Measurements from ENCODE around the gene LTA.
A peak's percentile ranks its signal among the peaks of the same experiment; 100 is the strongest.

LTA gene

DNA sequence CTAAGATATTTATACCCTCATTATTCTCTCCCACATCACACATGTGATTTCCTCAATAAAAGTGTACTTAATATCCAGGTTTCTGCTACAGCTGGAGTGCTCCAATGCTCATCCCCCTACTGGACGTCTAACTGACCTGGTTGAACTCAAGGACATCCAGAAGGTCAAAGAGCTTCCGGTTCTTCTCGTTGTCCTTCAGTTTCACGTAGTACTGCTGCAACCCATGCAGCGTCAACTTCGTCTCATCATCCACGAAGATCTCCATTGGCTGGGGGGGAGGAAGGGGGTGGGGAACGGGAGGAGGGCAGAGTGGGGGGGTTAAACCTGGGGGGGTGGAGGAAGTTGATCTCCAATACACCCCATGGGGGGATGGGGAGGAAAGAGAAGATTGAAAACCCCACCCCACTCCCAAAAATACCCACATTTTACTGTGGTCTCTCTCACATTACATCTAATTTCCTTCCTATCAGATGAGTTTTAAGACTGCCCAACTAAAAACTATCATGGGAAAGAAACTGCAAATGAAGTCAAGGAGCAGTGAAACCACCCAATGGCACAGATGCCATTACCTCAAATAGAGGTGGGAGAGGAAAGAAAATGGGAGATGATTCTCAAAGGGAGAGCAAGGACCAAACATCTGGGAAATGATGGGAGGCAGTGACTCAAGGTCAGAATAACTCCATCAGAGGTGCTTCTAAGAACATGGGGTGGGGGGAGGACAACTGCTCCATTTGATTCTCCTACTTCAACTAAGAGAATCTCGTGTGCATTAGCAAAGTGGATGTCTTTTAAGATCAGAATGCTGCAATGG lies 39.2 kb upstream of the LTA start:
- Histone ChIP-seq H3K27ac (ENCODE audit: low read length) (no peak overlapping the region), H3K4me1 (ENCODE audit: control insufficient read depth, insufficient read depth, low read length) (no peaks in the 10 kb centered on the region), H3K4me3 (ENCODE audit: low read length) (no peak overlapping the region), H3K36me3 (ENCODE audit: control insufficient read depth, insufficient read depth, low read length) (peaks cover 69% of the 10 kb centered on the region), H3K9me3 (ENCODE audit: control insufficient read depth, insufficient read depth, low read length) (no peaks in the 10 kb centered on the region), H3K27me3 (ENCODE audit: control insufficient read depth, insufficient read depth, low read length) (no peaks in the 10 kb centered on the region)
- no peak for DNase-seq (ENCODE audit: low read depth, low spot score)
- no CpG with 5 or more reads among the region's 9 CpGs for WGBS (ENCODE audit: insufficient coverage, insufficient read length)

DNA sequence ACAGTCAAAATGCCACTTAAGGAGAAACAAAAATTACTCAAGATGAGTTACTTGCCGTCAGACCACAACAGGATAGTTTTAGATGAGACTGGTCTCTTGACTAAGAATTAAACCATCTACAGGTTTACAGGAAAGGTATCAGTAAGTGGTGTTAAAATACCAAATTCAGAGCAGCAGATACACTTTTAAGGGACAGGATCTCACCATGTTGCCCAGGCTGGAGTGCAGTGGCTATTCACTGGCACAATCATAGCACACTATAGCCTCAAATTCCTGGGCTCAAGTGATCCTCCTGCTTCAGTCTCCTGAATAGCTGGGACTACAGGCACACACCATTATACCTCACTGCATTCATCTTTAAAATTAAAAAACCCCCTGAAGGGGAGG lies 38.6 kb upstream of the LTA start:
- H3K36me3 ChIP-seq (ENCODE audit: control insufficient read depth, insufficient read depth, low read length): peaks cover 73% of the 10 kb centered on the region
- H3K9me3 ChIP-seq (ENCODE audit: control insufficient read depth, insufficient read depth, low read length): no peaks in the 10 kb centered on the region
- no peaks in the 10 kb centered on the region for H3K27me3 ChIP-seq (ENCODE audit: control insufficient read depth, insufficient read depth, low read length)
- no peak overlapping the region for H3K27ac ChIP-seq (ENCODE audit: low read length)
- H3K4me3 ChIP-seq (ENCODE audit: low read length): no peak overlapping the region
- DNase-seq (ENCODE audit: low read depth, low spot score): no peak
- WGBS (ENCODE audit: insufficient coverage, insufficient read length): no CpG with 5 or more reads among the region's 1 CpG
- H3K4me1 ChIP-seq (ENCODE audit: control insufficient read depth, insufficient read depth, low read length): no peaks in the 10 kb centered on the region

DNA sequence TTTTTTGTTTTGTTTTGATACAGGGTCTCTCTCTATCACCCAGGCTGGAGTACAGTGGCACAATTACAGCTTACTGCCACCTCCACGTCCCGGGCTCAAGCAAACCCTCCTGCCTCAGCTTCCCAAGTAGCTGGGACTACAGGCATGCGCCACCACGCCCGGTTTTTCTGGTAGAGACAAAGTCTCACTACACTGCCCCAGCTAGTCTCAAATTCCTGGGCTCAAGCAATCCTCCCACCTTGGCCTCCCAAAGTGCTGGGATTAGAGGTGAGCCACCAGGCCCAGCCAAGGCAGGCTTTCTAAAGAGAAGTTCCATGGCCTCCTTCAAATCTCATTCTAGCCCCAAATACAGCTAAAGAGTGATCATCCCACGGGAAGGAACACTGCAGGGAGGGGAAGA lies 38.1 kb upstream of the LTA start:
- whole genome bisulfite sequencing (ENCODE audit: insufficient coverage, insufficient read length): no CpG with 5 or more reads among the region's 6 CpGs
- no peak overlapping the region for H3K27ac ChIP-seq (ENCODE audit: low read length)
- H3K9me3 ChIP-seq (ENCODE audit: control insufficient read depth, insufficient read depth, low read length): no peaks in the 10 kb centered on the region
- peaks cover 79% of the 10 kb centered on the region for H3K36me3 ChIP-seq (ENCODE audit: control insufficient read depth, insufficient read depth, low read length)
- no peak overlapping the region for H3K4me3 ChIP-seq (ENCODE audit: low read length)
- no peak for DNase-seq (ENCODE audit: low read depth, low spot score)
- no peaks in the 10 kb centered on the region for H3K4me1 ChIP-seq (ENCODE audit: control insufficient read depth, insufficient read depth, low read length)
- H3K27me3 ChIP-seq (ENCODE audit: control insufficient read depth, insufficient read depth, low read length): no peaks in the 10 kb centered on the region

DNA sequence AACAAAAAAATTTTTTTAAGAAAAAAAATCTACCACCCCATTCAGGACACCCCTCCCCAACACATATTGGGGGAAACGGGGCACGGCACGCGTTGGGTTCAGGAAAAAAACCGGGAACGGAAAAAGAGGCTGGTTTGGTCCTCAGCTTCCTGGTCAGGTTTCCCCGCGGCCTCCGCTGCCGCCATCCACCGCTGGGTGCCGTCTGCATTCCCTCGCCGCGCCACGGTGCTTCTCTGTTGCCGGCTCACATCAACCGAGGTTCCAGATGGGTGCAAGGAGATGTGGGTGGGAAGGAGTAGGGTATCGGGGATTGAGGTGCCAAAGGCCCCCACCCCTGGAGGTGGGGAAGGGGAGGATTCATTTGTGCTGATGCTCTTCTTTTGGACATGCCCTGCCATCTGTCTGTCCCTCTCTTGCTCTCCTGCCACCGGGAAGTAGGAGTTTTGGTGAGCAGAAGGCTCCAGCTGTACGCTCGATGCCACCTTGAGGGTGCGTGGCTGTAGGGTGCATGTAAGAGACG lies 37.5 kb upstream of the LTA start:
- Histone ChIP-seq H3K27ac (ENCODE audit: low read length) (no peak overlapping the region), H3K9me3 (ENCODE audit: control insufficient read depth, insufficient read depth, low read length) (no peaks in the 10 kb centered on the region), H3K4me3 (ENCODE audit: low read length) (no peak overlapping the region), H3K36me3 (ENCODE audit: control insufficient read depth, insufficient read depth, low read length) (peaks cover 82% of the 10 kb centered on the region), H3K4me1 (ENCODE audit: control insufficient read depth, insufficient read depth, low read length) (no peaks in the 10 kb centered on the region; the same call in 1 of the 2 replicates), H3K27me3 (ENCODE audit: control insufficient read depth, insufficient read depth, low read length) (no peaks in the 10 kb centered on the region)
- no peak for DNase-seq (ENCODE audit: low read depth, low spot score)
- no CpG with 5 or more reads among the region's 24 CpGs for WGBS (ENCODE audit: insufficient coverage, insufficient read length)

DNA sequence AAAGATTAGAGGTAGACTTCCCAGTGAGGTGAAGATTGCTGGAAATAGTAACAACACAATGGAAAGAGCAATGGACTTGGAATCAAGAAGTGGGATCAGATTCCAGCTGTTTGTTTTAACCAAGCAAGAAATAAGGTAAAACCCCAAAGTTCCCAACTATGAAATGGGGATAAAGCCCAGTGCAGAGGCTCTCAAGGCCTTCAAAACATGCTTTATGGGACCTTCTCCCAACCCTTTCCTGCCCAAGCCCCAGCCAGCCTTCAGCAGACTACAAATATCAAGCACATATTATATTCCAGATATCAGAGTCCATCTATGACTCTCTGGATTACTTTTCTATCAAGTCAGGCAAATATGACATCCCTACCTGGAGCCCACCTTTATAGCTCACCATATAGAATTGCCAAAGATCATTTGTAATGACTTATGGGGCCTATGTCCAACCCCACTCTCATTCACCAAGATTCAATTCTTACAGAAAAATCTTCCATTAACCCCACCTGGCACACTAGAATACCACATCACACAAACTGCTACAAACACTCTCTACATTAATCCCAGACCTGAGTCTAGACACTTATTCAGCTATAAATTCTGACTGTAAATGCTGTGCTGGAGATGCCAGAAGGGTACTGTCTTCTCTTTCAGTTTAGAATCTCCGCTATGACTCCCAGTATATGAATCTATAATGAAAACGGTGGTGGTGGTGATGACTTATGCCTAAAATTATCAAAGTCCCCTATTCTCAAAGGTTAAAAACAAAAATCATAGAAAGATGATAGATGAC lies 36.4 kb upstream of the LTA start:
- WGBS (ENCODE audit: insufficient coverage, insufficient read length): no CpG with 5 or more reads among the region's 2 CpGs
- no peaks in the 10 kb centered on the region; the same call in 1 of the 2 replicates for H3K4me1 ChIP-seq (ENCODE audit: control insufficient read depth, insufficient read depth, low read length)
- DNase-seq (ENCODE audit: low read depth, low spot score): no peak
- no peak overlapping the region for H3K4me3 ChIP-seq (ENCODE audit: low read length)
- no peaks in the 10 kb centered on the region for H3K9me3 ChIP-seq (ENCODE audit: control insufficient read depth, insufficient read depth, low read length)
- H3K36me3 ChIP-seq (ENCODE audit: control insufficient read depth, insufficient read depth, low read length): peaks cover 78% of the 10 kb centered on the region
- no peaks in the 10 kb centered on the region for H3K27me3 ChIP-seq (ENCODE audit: control insufficient read depth, insufficient read depth, low read length)
- no peak overlapping the region for H3K27ac ChIP-seq (ENCODE audit: low read length)

DNA sequence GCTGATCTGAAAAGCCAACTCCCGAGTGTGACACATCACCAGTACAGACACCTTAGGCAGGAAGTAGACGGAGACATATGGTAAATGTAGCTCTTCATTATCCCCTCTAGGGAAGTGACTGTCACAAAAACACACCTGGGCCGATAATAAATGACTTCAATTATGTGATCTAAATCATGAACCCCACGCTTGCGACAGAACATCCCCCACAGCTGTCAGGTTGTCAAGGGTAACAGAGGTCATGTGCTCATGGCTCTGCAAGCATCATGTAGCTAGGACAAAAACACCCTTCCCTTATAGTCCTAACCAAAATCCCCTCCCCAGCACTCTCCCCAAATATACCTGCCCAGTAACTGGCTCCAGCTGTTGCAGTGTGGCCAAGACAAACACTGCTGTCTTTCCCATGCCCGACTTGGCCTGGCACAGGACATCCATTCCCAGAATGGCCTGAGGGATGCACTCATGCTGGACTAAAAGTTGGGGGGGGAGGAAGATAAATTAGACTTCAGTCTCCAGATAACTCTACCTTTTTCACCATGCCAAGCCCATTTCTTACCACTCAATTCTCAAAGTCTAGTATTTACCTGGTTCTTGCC lies 33.2 kb upstream of the LTA start:
- Histone ChIP-seq H3K36me3 (ENCODE audit: control insufficient read depth, insufficient read depth, low read length) (peaks cover 54% of the 10 kb centered on the region), H3K27ac (ENCODE audit: low read length) (no peak overlapping the region), H3K27me3 (ENCODE audit: control insufficient read depth, insufficient read depth, low read length) (no peaks in the 10 kb centered on the region), H3K4me1 (ENCODE audit: control insufficient read depth, insufficient read depth, low read length) (no peaks in the 10 kb centered on the region; the same call in 1 of the 2 replicates), H3K4me3 (ENCODE audit: low read length) (0 out of 2 replicates have a peak overlapping the region, but pooled peaks have one; percentile 13), H3K9me3 (ENCODE audit: control insufficient read depth, insufficient read depth, low read length) (no peaks in the 10 kb centered on the region)
- no peak for DNase-seq (ENCODE audit: low read depth, low spot score)
- WGBS (ENCODE audit: insufficient coverage, insufficient read length): no CpG with 5 or more reads among the region's 6 CpGs

DNA sequence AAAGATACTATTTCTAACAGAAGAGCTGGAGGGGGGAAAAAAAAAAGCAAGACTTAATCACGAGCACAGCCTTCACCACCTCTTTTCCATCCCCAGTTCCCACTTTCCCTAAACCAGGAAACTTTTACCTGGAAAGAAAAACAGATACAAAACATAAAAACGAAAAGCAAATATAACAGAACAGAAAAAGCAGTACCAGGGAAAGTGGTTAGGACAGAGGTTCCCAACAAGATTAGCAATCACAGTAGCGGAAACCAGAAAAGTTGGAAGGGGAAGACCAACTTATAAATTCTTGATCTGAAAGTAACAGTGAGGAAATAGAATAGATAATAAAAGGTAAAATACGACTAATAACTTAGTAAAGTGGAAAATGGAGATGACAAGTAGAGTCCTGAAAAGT lies 31.4 kb upstream of the LTA start:
- peak overlapping the region; percentile 84; the same call in 1 of the 2 replicates for H3K4me3 ChIP-seq (ENCODE audit: low read length)
- no peaks in the 10 kb centered on the region for H3K27me3 ChIP-seq (ENCODE audit: control insufficient read depth, insufficient read depth, low read length)
- DNase-seq (ENCODE audit: low read depth, low spot score): no peak
- H3K9me3 ChIP-seq (ENCODE audit: control insufficient read depth, insufficient read depth, low read length): no peaks in the 10 kb centered on the region
- H3K36me3 ChIP-seq (ENCODE audit: control insufficient read depth, insufficient read depth, low read length): peaks cover 37% of the 10 kb centered on the region; the same call in 1 of the 2 replicates
- no peaks in the 10 kb centered on the region; the same call in 1 of the 2 replicates for H3K4me1 ChIP-seq (ENCODE audit: control insufficient read depth, insufficient read depth, low read length)
- H3K27ac ChIP-seq (ENCODE audit: low read length): no peak overlapping the region
- no CpG with 5 or more reads among the region's 4 CpGs for WGBS (ENCODE audit: insufficient coverage, insufficient read length)

DNA sequence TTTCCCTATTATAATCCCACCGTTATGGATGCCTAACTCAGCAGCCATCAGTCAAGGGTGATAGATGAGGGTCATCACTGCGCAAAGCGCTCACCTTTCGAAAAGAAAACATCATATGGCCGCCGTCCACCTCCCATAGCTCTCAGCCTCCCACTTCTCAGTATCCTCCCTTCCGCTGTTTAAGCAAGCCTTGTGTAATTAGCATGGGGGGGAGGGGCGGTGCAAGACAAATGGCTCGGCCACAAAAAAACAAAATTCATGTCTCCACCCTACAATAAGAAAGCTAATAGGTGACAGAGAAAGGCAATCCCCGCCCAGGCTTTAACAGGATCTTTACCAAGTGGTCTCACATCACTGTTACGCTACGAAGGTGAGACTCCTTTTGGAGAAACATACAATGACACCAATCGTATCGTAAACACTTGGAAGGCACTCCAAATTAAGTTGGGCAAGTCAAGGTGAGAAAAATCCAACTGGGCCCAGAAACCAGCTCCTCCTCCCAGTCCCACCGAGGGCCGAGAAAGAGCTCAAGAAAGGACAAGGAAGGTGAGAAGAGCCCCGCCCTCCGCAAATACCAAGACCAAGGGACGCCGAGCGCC lies 30.9 kb upstream of the LTA start:
- Histone ChIP-seq H3K9me3 (ENCODE audit: control insufficient read depth, insufficient read depth, low read length) (no peaks in the 10 kb centered on the region), H3K4me3 (ENCODE audit: low read length) (peak overlapping the region; percentile 84), H3K27me3 (ENCODE audit: control insufficient read depth, insufficient read depth, low read length) (no peaks in the 10 kb centered on the region), H3K27ac (ENCODE audit: low read length) (no peak overlapping the region), H3K4me1 (ENCODE audit: control insufficient read depth, insufficient read depth, low read length) (no peaks in the 10 kb centered on the region; the same call in 1 of the 2 replicates), H3K36me3 (ENCODE audit: control insufficient read depth, insufficient read depth, low read length) (peaks cover 32% of the 10 kb centered on the region; the same call in 1 of the 2 replicates)
- DNase-seq (ENCODE audit: low read depth, low spot score): no peak
- no CpG with 5 or more reads among the region's 21 CpGs for WGBS (ENCODE audit: insufficient coverage, insufficient read length)

DNA sequence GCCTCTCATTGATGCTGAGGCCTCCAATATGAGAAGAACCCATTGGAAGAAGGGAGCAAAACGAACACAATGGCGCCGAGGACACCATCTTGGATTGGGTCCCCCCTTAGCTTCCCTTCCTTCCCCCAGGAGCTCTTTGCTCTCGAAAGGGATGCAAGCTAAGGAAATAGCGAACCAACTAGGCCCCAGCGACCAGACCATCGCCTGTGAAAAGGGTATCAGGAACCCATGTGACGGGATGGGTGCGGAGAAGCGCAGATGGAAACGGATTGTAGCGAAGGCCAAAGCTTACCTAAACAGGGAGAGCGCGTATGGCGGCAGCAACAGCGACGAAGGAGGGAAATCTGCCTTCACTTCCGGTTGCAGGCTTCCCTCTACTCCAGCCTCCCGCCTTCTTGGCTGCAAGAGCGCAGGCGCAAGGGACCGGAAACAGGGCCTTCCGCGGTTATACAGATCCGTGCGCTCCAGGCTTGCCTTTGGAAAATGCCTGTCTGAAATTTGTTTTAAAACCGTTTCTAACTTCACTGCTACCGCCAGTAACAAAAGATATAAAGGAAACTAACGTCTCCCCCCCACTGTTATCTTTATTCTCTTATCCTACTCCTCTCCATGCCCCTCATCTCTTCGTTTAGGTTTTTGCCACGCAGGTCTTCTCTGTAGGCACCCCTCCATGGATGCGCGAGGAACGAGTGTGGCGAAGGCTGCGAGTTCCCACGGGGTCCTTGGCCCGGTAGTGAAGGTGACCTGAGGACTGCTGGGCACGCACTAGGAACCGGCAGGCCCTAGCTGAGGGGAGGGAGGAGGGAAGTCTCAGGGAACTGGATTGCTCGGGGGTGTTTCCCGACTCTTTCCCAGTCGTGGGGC lies 30.2 kb upstream of the LTA start, which contains the start of gene DDX39B:
TSS of gene DDX39B (minus strand) at position 346 of the 864 bp plus-strand sequence. CDS start 1,471 bp downstream, outside the sequence.
- WGBS (ENCODE audit: insufficient coverage, insufficient read length): no CpG with 5 or more reads among the region's 43 CpGs
- Histone ChIP-seq H3K27ac (ENCODE audit: low read length) (no peak within 1 kb of the TSS), H3K9me3 (ENCODE audit: control insufficient read depth, insufficient read depth, low read length) (no peaks in the 10 kb centered on the region), H3K4me3 (ENCODE audit: low read length) (peak within 1 kb of the TSS; percentile 84), H3K4me1 (ENCODE audit: control insufficient read depth, insufficient read depth, low read length) (no peaks in the 10 kb centered on the region; the same call in 1 of the 2 replicates), H3K36me3 (ENCODE audit: control insufficient read depth, insufficient read depth, low read length) (peaks cover 25% of the 10 kb centered on the region; the same call in 1 of the 2 replicates), H3K27me3 (ENCODE audit: control insufficient read depth, insufficient read depth, low read length) (no peaks in the 10 kb centered on the region)
- DNase-seq (ENCODE audit: low read depth, low spot score): peak; percentile 89
